GM18517 (cell line): Measurements from ENCODE around the gene AOPEP.

Experiments
- ATAC-seq: cut with Tn5 transposase; IDR thresholded peaks from one replicate; pipeline ENCODE4 v1.9.1; 2021; ENCODE audit warnings: mild to moderate bottlenecking, moderate library complexity; ENCODE audit not compliant: unreplicated experiment

The AOPEP gene

GRCh38 chr9:94983552-94983951 is 257.1 kb downstream of the AOPEP start:
- no peak for ATAC-seq

GRCh38 chr9:94984891-94985476 is 258.5 kb downstream of the AOPEP start:
- no peak for ATAC-seq

- ATAC-seq: no peak
These were observed 259.1 kb downstream of the AOPEP start for GRCh38 chr9:94985649-94986048.

GRCh38 chr9:94987731-94988130 is 261.2 kb downstream of the AOPEP start:
- ATAC-seq: no peak

- ATAC-seq: no peak
These were observed 264.5 kb downstream of the AOPEP start for GRCh38 chr9:94990897-94991561.

- ATAC-seq: no peak
These were observed 265.7 kb downstream of the AOPEP start for GRCh38 chr9:94991961-94992907.

GRCh38 chr9:94993160-94993820 is 266.8 kb downstream of the AOPEP start:
- no peak for ATAC-seq

GRCh38 chr9:94993821-94994165 is 267.3 kb downstream of the AOPEP start:
- ATAC-seq: no peak

GRCh38 chr9:94995048-94995693 is 268.7 kb downstream of the AOPEP start:
- ATAC-seq: no peak

- no peak for ATAC-seq
These were observed 270.1 kb downstream of the AOPEP start for GRCh38 chr9:94996641-94997040.

GRCh38 chr9:94997727-94998126 is 271.2 kb downstream of the AOPEP start:
- ATAC-seq: no peak

- no peak for ATAC-seq
These were observed 273.3 kb downstream of the AOPEP start for GRCh38 chr9:94999832-95000231.

- no peak for ATAC-seq
These were observed 274.3 kb downstream of the AOPEP start for GRCh38 chr9:95000821-95001220.

GRCh38 chr9:95001720-95002119 is 275.2 kb downstream of the AOPEP start:
- ATAC-seq: no peak

- ATAC-seq: no peak
These were observed 277.4 kb downstream of the AOPEP start for GRCh38 chr9:95003689-95004410.

GRCh38 chr9:95004411-95005277 is 278.1 kb downstream of the AOPEP start:
- ATAC-seq: no peak

- ATAC-seq: no peak
These were observed 279.0 kb downstream of the AOPEP start for GRCh38 chr9:95005278-95006143.

- ATAC-seq: no peak
These were observed 280.8 kb downstream of the AOPEP start for GRCh38 chr9:95007226-95007869.
